ENCODE results near the gene PFKFB3.
A peak's percentile ranks its signal among the peaks of the same experiment; 100 is the strongest.
"Not testable (repeated sequence)": the region's sequence is repeated elsewhere in the genome, so short reads cannot be mapped to it uniquely, and the experiment has no call there.

Gene PFKFB3

GRCh38 chr10:6280291-6280690, 77.6 kb downstream of the PFKFB3 start:
- TF ChIP-seq ZNF221 (tag by site-specific recombination; IDR thresholded peaks at IDR 0.05; ENCODE audit: borderline replicate concordance): no peak
- Histone ChIP-seq H3K4me3 (ENCODE audit: low read depth, low read length) (no peak overlapping the region), H3K4me1 (ENCODE audit: control insufficient read depth, insufficient read depth, low read length) (no peaks in the 10 kb centered on the region), H3K27ac (ENCODE audit: extremely low read depth, low read depth, low read length) (no peak overlapping the region), H3K9me3 (ENCODE audit: control insufficient read depth, insufficient read depth, low read depth, low read length) (no peaks in the 10 kb centered on the region), H3K36me3 (ENCODE audit: control insufficient read depth in 2 of 2, insufficient read depth in 1 of 2, low read length in 2 of 2) (no peaks in the 10 kb centered on the region)
- POLR2A ChIA-PET: no interaction called here
- CTCF ChIA-PET: interaction anchor here (1.3 kb wide), 1 partner anchor 11 kb away, joined by 3 read pairs; no protein-coding TSS in a partner anchor

DNA sequence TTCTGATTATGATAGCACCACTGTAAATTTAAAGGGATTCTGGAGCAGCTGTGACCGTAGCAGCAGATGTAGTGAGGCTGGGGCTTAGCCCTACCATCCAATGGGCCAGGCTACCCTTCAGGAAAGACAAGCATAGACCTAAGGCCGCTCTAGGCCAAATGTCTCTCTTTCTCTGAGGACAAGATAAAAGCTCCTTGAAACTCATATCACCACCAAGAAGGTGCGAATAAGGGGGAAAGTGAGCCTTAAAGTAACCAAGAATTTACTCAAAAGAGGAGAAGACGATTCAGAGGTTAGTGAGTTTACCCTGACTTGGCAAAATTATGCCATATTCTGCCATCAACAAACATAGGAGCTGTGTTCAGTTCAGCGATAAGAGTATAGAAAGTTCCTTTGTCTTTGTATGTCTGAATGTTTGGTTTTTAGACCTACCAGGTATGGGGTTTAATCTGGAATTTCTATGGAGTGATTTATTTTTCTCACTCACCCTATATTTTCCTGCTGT, 79.8 kb downstream of the PFKFB3 start:
- H3K36me3 ChIP-seq (ENCODE audit: control insufficient read depth in 2 of 2, insufficient read depth in 1 of 2, low read length in 2 of 2): no peaks in the 10 kb centered on the region
- TF ChIP-seq ZNF202 (tag by site-specific recombination; IDR thresholded peaks at IDR 0.05; ENCODE audit: borderline replicate concordance) (no peak), ZSCAN30 (tag by site-specific recombination; IDR thresholded peaks at IDR 0.05) (no peak)
- TF ChIP-seq, protein P1, sequence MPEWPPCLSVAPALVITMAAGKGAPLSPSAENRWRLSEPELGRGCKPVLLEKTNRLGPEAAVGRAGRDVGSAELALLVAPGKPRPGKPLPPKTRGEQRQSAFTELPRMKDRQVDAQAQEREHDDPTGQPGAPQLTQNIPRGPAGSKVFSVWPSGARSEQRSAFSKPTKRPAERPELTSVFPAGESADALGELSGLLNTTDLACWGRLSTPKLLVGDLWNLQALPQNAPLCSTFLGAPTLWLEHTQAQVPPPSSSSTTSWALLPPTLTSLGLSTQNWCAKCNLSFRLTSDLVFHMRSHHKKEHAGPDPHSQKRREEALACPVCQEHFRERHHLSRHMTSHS (tag by site-specific recombination; IDR thresholded peaks at IDR 0.05): no peak
- H3K9me3 ChIP-seq (ENCODE audit: control insufficient read depth, insufficient read depth, low read depth, low read length): no peaks in the 10 kb centered on the region
- H3K4me3 ChIP-seq (ENCODE audit: low read depth, low read length): no peak overlapping the region
- H3K27ac ChIP-seq (ENCODE audit: extremely low read depth, low read depth, low read length): no peak overlapping the region
- POLR2A ChIA-PET: no interaction called here
- CTCF ChIA-PET: no interaction called here
- no peaks in the 10 kb centered on the region for H3K4me1 ChIP-seq (ENCODE audit: control insufficient read depth, insufficient read depth, low read length)

- Histone ChIP-seq H3K9me3 (ENCODE audit: control insufficient read depth, insufficient read depth, low read depth, low read length) (no peaks in the 10 kb centered on the region), H3K36me3 (ENCODE audit: control insufficient read depth in 2 of 2, insufficient read depth in 1 of 2, low read length in 2 of 2) (no peaks in the 10 kb centered on the region), H3K4me3 (ENCODE audit: low read depth, low read length) (no peak overlapping the region), H3K4me1 (ENCODE audit: control insufficient read depth, insufficient read depth, low read length) (no peaks in the 10 kb centered on the region), H3K27ac (ENCODE audit: extremely low read depth, low read depth, low read length) (no peak overlapping the region)
- POLR2A ChIA-PET: no interaction called here
- CTCF ChIA-PET: no interaction called here
- no peak for TF ChIP-seq GLI2 (tag by site-specific recombination; IDR thresholded peaks at IDR 0.05; ENCODE audit: borderline replicate concordance, low read depth)
- no peak for TF ChIP-seq ZSCAN16 (tag by site-specific recombination; IDR thresholded peaks at IDR 0.05)
- TF ChIP-seq ZNF274 (IDR thresholded peaks at IDR 0.05; ENCODE audit: low read length): no peak
- TF ChIP-seq ZNF274 (tag by site-specific recombination; IDR thresholded peaks at IDR 0.05; ENCODE audit: borderline replicate concordance): no peak
- peak; percentile 84 for TF ChIP-seq ZBTB11 (tag by site-specific recombination; conservative IDR thresholded peaks at IDR 0.05; ENCODE audit: low read depth)
Measured at GRCh38 chr10:6283655-6284054, 80.9 kb downstream of the PFKFB3 start.

DNA sequence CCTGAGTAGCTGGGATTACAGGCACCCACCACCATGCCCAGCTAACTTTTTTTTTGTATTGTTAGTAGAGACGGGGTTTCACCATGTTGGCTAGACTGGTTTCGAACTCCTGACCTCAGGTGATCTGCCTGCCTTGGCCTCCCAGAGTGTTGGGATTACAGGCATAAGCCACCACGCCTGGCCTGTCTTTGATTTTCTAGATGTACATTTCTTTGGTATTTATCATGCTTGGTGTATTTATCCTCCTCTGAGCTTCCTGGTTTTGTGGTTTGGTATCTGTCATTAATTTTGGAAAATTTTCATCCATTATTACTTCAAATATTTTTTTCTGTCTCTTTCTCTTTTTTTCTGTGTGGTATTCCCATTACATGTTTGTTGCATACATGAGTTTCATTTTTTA, 87.9 kb downstream of the PFKFB3 start:
- H3K4me3 ChIP-seq (ENCODE audit: low read depth, low read length); POLR2A ChIA-PET; H3K36me3 ChIP-seq (ENCODE audit: control insufficient read depth in 2 of 2, insufficient read depth in 1 of 2, low read length in 2 of 2); H3K4me1 ChIP-seq (ENCODE audit: control insufficient read depth, insufficient read depth, low read length); H3K27ac ChIP-seq (ENCODE audit: extremely low read depth, low read depth, low read length); H3K9me3 ChIP-seq (ENCODE audit: control insufficient read depth, insufficient read depth, low read depth, low read length): not testable (repeated sequence)
- CTCF ChIA-PET: interaction anchor here (0.6 to 0.9 kb wide), 2 partner anchors 10 to 164 kb away, joined by 4 to 5 read pairs; no protein-coding TSS in a partner anchor

DNA sequence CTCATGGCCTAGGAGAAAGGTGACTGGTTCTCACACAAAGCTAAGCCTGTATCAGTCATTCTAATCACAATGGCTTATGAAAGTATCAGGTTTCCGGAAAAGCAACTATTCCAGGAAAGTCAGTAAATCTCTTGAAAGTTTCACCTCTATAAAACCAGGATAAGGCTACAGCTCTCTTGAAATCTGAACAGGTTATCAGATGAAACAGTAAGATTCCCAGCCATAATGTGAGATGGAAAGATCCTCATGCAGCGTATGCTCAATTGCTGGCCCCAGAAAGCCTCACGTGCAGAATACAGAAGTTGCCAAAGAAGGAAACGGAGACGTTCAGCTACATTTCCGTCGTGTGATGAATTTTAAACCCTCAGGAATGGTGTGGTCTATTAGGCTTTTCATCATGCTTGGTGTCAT, 90.0 kb downstream of the PFKFB3 start:
- Histone ChIP-seq H3K36me3 (ENCODE audit: control insufficient read depth in 2 of 2, insufficient read depth in 1 of 2, low read length in 2 of 2) (no peaks in the 10 kb centered on the region), H3K4me1 (ENCODE audit: control insufficient read depth, insufficient read depth, low read length) (0 out of 2 replicates have a peak, but pooled peaks cover 3% of the 10 kb centered on the region), H3K9me3 (ENCODE audit: control insufficient read depth, insufficient read depth, low read depth, low read length) (no peaks in the 10 kb centered on the region), H3K27ac (ENCODE audit: extremely low read depth, low read depth, low read length) (no peak overlapping the region), H3K4me3 (ENCODE audit: low read depth, low read length) (no peak overlapping the region)
- ChIA-PET POLR2A (interaction anchor here (0.8 kb wide), 1 partner anchor 90 kb away, joined by 3 read pairs; the partner anchor contains the start of gene PFKFB3), CTCF (interaction anchor here (0.6 kb wide), 1 partner anchor 93 kb away, joined by 5 read pairs; no protein-coding TSS in a partner anchor)
- no peak for TF ChIP-seq ZIC2 (tag by site-specific recombination; IDR thresholded peaks at IDR 0.05)
- TF ChIP-seq ZNF501 (tag by site-specific recombination; IDR thresholded peaks at IDR 0.05): 0 out of 2 replicates have a peak, but pooled peaks have one; percentile 15
- TF ChIP-seq PRDM1 (tag by site-specific recombination; IDR thresholded peaks at IDR 0.05): no peak; the same call in 1 of the 2 replicates
- no peak for TF ChIP-seq ZNF664 (tag by site-specific recombination; IDR thresholded peaks at IDR 0.05)
- TF ChIP-seq PRDM4 (tag by site-specific recombination; IDR thresholded peaks at IDR 0.05): peak; percentile 67; the same call in 1 of the 2 replicates
- no peak for TF ChIP-seq ZNF341 (tag by site-specific recombination; IDR thresholded peaks at IDR 0.05; ENCODE audit: low read depth)
- TF ChIP-seq, protein P1 (tag by site-specific recombination; IDR thresholded peaks at IDR 0.05): no peak
- 0 out of 2 replicates have a peak, but pooled peaks have one; percentile 27 for TF ChIP-seq ZXDB (tag by site-specific recombination; IDR thresholded peaks at IDR 0.05)
